ENCODE data around the gene LYRM1.
"Not testable (repeated sequence)": the region's sequence is repeated elsewhere in the genome, so short reads cannot be mapped to it uniquely, and the experiment has no call there.

LYRM1 gene

DNA sequence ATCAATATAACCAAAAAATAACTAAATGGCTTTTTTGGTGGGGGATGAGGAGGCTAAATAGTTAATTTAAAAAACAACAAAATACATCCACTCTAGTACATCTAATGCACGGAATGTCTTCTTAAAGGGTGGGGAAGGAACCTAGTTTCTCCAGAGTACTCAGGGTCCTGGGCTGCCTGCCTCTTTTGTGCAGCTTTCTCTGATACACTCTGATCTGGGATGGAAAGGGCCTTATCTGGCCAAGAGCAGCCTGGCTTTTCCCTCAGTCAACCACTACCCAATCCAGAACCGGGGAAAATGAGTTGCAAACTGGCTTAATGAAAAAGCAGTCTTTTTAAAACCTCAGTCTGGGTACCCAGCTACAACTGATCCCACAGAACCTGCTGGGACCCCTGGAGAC is 43.3 kb upstream of the LYRM1 start:
- no peak for DNase-seq (ENCODE audit: low read depth, low spot score)
- in situ Hi-C loops (cut with HindIII; ENCODE audit: low sequenced_read_pairs), result no loop called here
- no peak overlapping the region for H3K4me3 ChIP-seq (ENCODE audit: low read depth, low read length)
- TF ChIP-seq, protein P1, sequence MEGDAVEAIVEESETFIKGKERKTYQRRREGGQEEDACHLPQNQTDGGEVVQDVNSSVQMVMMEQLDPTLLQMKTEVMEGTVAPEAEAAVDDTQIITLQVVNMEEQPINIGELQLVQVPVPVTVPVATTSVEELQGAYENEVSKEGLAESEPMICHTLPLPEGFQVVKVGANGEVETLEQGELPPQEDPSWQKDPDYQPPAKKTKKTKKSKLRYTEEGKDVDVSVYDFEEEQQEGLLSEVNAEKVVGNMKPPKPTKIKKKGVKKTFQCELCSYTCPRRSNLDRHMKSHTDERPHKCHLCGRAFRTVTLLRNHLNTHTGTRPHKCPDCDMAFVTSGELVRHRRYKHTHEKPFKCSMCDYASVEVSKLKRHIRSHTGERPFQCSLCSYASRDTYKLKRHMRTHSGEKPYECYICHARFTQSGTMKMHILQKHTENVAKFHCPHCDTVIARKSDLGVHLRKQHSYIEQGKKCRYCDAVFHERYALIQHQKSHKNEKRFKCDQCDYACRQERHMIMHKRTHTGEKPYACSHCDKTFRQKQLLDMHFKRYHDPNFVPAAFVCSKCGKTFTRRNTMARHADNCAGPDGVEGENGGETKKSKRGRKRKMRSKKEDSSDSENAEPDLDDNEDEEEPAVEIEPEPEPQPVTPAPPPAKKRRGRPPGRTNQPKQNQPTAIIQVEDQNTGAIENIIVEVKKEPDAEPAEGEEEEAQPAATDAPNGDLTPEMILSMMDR (IDR thresholded peaks at IDR 0.05; ENCODE audit: low read depth, low read length), result no peak

DNA sequence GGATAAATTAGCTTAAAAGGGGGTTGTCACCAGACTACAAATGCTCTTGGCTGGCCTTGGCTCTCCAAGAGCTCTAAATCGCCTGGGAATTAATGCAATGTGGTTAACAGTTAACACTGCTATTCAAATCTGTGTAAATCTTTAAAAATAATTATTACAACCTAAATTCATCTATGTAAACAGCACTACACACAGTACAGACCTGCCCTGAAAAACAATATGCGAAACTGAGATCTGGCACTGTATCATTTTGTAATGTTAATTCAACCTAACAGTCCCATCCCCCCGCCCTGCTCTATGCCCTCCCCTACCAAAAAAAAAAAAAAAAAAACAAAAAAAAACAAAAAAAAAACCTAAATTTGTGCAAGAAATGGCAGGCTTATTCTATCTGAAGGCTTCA is 41.3 kb upstream of the LYRM1 start:
- TF ChIP-seq, protein P1 (IDR thresholded peaks at IDR 0.05; ENCODE audit: low read depth, low read length), result no peak
- no peak overlapping the region for H3K4me3 ChIP-seq (ENCODE audit: low read depth, low read length)
- in situ Hi-C loops (cut with HindIII; ENCODE audit: low sequenced_read_pairs), result no loop called here
- no peak for DNase-seq (ENCODE audit: low read depth, low spot score)

DNA sequence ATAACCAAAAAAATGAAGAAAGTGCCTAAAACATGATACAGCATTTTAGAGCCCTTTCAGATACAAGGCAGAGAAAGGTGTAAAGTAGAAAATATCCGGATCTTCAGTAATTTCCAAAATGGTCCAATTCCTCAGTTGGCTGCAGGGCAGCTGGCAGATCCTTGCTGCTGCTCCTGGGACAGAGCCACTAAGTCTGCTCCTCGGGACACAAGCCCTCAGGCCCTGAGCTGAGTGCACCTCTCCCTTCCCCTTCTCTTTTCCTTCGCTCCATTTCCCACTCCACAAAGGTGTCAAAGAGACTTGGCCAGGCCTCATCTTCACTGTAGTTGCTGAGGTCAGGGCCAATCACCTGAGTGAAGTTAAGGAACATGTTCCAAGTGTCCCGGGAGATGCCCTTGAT is 40.9 kb upstream of the LYRM1 start:
- TF ChIP-seq, protein P1 (IDR thresholded peaks at IDR 0.05; ENCODE audit: low read depth, low read length), result no peak
- no peak overlapping the region for H3K4me3 ChIP-seq (ENCODE audit: low read depth, low read length)
- in situ Hi-C loops (cut with HindIII; ENCODE audit: low sequenced_read_pairs), result no loop called here
- no peak for DNase-seq (ENCODE audit: low read depth, low spot score)

DNA sequence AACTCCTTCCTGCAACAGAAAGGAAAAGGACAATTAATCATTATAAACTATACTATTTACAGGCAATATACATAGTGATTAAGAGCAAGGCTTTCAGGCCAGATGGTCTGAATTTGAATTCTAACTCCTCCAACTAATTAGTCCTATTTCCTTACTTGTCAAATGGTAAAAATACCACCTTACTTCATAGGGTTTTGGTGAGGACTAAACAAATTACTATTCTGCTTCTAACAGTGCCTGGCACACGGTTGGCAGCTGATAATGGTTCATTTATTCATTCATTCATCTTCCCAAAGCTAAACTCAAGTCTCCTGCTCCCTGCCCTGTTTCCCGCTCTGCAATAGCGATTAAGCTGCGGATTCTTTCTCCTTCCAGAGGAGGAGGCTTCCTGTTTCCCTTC is 40.2 kb upstream of the LYRM1 start:
- no peak for DNase-seq (ENCODE audit: low read depth, low spot score)
- TF ChIP-seq, protein P1 (IDR thresholded peaks at IDR 0.05; ENCODE audit: low read depth, low read length), result no peak
- no peak overlapping the region for H3K4me3 ChIP-seq (ENCODE audit: low read depth, low read length)
- in situ Hi-C loops (cut with HindIII; ENCODE audit: low sequenced_read_pairs), result no loop called here

DNA sequence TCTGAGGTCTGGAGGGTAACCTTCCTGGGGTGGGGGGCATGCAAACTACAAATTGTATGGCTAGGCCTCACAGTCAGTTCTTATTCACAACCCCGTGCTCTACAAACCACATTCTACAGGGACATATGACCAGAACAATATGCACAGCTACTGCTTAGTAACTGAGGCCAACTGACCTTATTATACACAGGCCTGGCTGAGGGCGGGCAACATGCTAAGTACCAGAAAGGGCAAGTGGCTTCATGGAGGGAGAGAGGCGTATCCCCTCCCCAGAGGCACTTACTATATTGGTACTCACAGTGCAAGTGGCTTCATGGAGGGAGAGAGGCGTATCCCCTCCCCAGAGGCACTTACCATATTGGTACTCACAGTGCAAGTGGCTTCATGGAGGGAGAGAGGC is 39.6 kb upstream of the LYRM1 start:
- in situ Hi-C loops (cut with HindIII; ENCODE audit: low sequenced_read_pairs); DNase-seq (ENCODE audit: low read depth, low spot score); H3K4me3 ChIP-seq (ENCODE audit: low read depth, low read length): not testable (repeated sequence)

DNA sequence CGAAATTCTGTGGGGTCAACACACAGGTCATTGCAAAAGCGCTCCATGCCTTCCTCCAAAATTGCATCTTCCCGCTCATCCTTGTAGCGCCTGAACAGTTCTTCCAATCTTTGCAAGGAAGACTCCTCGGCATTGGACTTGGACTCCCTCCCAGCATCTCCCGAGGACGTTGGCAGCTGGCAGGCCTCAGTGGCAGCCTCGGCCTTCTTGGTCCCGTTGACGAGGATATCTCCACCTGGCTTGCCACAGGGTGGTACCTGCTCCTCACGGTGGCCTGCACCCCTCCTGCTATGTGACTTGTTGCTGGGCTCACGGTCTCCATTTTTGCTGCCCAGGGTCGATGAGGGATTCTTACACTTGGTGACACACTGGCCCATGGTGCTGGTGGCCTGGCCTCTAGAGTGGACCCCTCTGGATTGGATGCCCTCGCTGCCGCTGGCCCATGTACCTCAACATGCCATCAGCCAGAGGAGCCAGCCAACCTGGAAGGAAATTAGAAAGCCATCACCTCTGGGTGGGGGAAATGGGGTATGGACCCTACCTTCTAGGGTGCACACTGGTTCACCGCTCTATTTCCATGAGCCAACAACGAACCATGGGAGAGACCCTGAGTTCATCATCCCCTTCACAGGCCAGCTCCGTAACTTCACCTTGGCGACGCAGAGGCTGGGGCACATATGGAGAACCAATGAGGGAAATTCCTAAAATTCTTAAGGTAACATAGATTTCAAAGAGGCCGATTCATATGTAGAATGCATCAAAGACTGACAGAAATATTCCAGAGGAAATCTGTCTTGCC is 38.2 kb upstream of the LYRM1 start:
- DNase-seq (ENCODE audit: low read depth, low spot score), result no peak
- TF ChIP-seq, protein P1 (IDR thresholded peaks at IDR 0.05; ENCODE audit: low read depth, low read length), result no peak
- no peak overlapping the region for H3K4me3 ChIP-seq (ENCODE audit: low read depth, low read length)
- in situ Hi-C loops (cut with HindIII; ENCODE audit: low sequenced_read_pairs), result no loop called here

DNA sequence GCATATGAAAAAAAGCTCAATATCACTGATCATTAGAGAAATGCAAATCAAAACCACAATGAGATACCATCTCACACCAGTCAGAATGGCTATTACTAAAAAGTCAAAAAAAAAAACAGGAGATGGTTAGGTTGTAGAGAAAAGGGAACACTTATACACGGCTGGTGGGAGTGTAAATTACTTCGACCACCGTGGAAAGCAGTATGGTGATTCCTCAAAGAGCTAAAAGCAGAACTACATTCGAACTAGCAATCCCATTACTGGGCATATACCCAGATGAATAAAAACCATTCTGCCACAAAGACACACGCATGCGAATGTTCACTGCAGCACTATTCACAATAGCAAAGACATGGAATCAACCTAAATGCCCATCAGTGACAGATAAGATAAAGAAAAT is 36.2 kb upstream of the LYRM1 start:
- DNase-seq (ENCODE audit: low read depth, low spot score); in situ Hi-C loops (cut with HindIII; ENCODE audit: low sequenced_read_pairs); H3K4me3 ChIP-seq (ENCODE audit: low read depth, low read length): not testable (repeated sequence)

All from astrocyte of the spinal cord (primary cell).